ENCODE measurements around the gene CCDC141.

- TF ChIP-seq CTCF (IDR thresholded peaks at IDR 0.05): no peak
- TF ChIP-seq POLR2A (IDR thresholded peaks at IDR 0.05): no peak
- no peak for TF ChIP-seq POLR2AphosphoS5 (IDR thresholded peaks at IDR 0.05)
Measured at GRCh38 chr2:178924817-178925216, 125.1 kb downstream of the CCDC141 start.
